Stomach (tissue), 9 donors: Measurements from ENCODE around the gene PLD5. TPM values are rescaled to one million over a fixed set of nuclear protein-coding genes. Genes with fewer than 3 reads are reported as not detected.
A peak's percentile ranks its signal among the peaks of the same experiment; 100 is the strongest.

Experiments
- DNase-seq, 2 donors: peaks; one replicate each; pipeline versions ENCODE4 v3.0.0 to v3.0.0-alpha.2; 2013 to 2019
- H3K27ac ChIP-seq, 5 donors: fragments of 200-600 bp in 4 of 5; sonication (generic) in 4 of 5; one replicate each; pipeline ENCODE4 v1.5.1; 2013 to 2019; ENCODE audit warnings: mild to moderate bottlenecking in 1 of 5, moderate library complexity in 1 of 5
- H3K27me3 ChIP-seq, 3 donors: fragments of 200-600 bp; sonication (generic); one replicate each; pipeline ENCODE4 v1.5.1; 2017 to 2019; ENCODE audit warnings: mixed run types in 1 of 3
- H3K36me3 ChIP-seq, 4 donors: fragments of 200-600 bp; sonication (generic); 1 replicate in 3 of 4; 2 replicates in 1 of 4; pipeline ENCODE4 v1.5.1; 2016 to 2019
- H3K4me1 ChIP-seq, 4 donors: fragments of 200-600 bp; sonication (generic); one replicate each; pipeline ENCODE4 v1.5.1; 2016 to 2019
- H3K4me3 ChIP-seq, 4 donors: fragments of 200-600 bp; sonication (generic) in 3 of 4; one replicate each; pipeline ENCODE4 v1.5.1; 2016 to 2019; ENCODE audit warnings: mild to moderate bottlenecking in 1 of 4
- H3K9me3 ChIP-seq, 4 donors: fragments of 200-600 bp; sonication (generic); one replicate each; pipeline ENCODE4 v1.5.1; 2016 to 2019
- CTCF ChIP-seq, 7 experiments: fragments of 450-650 bp in 4 of 7; fragments of 200-600 bp in 3 of 7; sonication (generic) in 3 of 7; IDR thresholded peaks; one replicate each; pipeline ENCODE4 v1.5.1; 2016 to 2019; ENCODE audit warnings: antibody characterized with exemption in 7 of 7, control low read depth in 2 of 7, mild to moderate bottlenecking in 1 of 7
- EP300 ChIP-seq: sonication (generic); formaldehyde crosslinking; IDR thresholded peaks from one replicate; pipeline ENCODE4 v1.6.1; 2017; ENCODE audit warnings: antibody characterized with exemption
- POLR2A ChIP-seq, 4 donors: fragments of 450-650 bp; IDR thresholded peaks; one replicate each; pipeline ENCODE4 v1.6.1; 2016; ENCODE audit warnings: antibody characterized with exemption in 4 of 4, control low read depth in 2 of 4, mild to moderate bottlenecking in 1 of 4, moderate library complexity in 1 of 4
- POLR2AphosphoS5 ChIP-seq, 3 donors: sonication (generic); formaldehyde crosslinking; IDR thresholded peaks; one replicate each; pipeline ENCODE4 v1.6.1; 2016; ENCODE audit warnings: antibody characterized with exemption in 3 of 3
- WGBS, 5 donors: extraction: QIAGEN DNeasy Blood & Tissue Kit in 3 of 5; methylation state at CpG; one replicate each; pipeline versions ENCODE4 v1.1.5 to v1.1.7; 2013 to 2018; 5-methylcytosine and 5-hydroxymethylcytosine counted together
- intact Hi-C: fragments of 100-400 bp; cut with DNase I; formaldehyde crosslinking; loops from one replicate; pipeline ENCODE4 v1.15.1; 2023; ENCODE audit warnings: low total_unique reads
- polyA plus RNA-seq, 3 donors: library from polyadenylated mRNA; stranded (reverse); fragments of 200-250 nt; gene quantifications; one replicate each; pipeline ENCODE4 v1.2.3, GENCODE V29; 2013
- small RNA-seq, 4 donors: library from RNA; depleted of rRNA; stranded (forward); fragments of <200 nt; gene quantifications; one replicate each; pipeline ENCODE3, GENCODE V24; 2016
- total RNA-seq, 5 donors: library from RNA; depleted of rRNA; stranded (reverse); fragments of >200 nt; gene quantifications; one replicate each; pipeline versions ENCODE4 v1.1.0 to v1.2.3, GENCODE V29; 2014 to 2016
- donor health status: healthy with polysubstance abuse.
- donor health status: Bipolar disorder and iron deficiency.
- donor health status: healthy.

PLD5 gene
- total and polyA plus RNA-seq, 8 donors, result under 0.01 to 0.72 (median 0.23) TPM; not detected in 4

- no peaks in the 10 kb centered on the region for H3K9me3 ChIP-seq
- no peak overlapping the region for H3K4me3 ChIP-seq
- H3K27ac ChIP-seq, result no peak overlapping the region
- H3K4me1 ChIP-seq, result no peaks in the 10 kb centered on the region
- TF ChIP-seq POLR2A (IDR thresholded peaks at IDR 0.05) (no peak), CTCF (IDR thresholded peaks at IDR 0.05) (no peak), POLR2AphosphoS5 (IDR thresholded peaks at IDR 0.05) (no peak), EP300 (no peak)
- H3K36me3 ChIP-seq, result no peaks in the 10 kb centered on the region
- WGBS, 5 donors, result 48 to 68% (median 62%) methylated on average over 4 of the region's 4 CpGs
- H3K27me3 ChIP-seq, result no peaks in the 10 kb centered on the region
- intact Hi-C loops, result no loop called here
- DNase-seq, result peak in 1 of 2 donors; percentile 38
Observed at GRCh38 chr1:242033447-242033846, 491.1 kb downstream of the PLD5 start.

Small RNA genes within 50 kb of the gene (small RNA-seq; reads per million reads assigned to genes)
- gene AL360271.2, result 0 reads per million in 4 donors
- 0 reads per million in 4 donors for gene RN7SKP12
